GM21786 (cell line): Measurements from ENCODE around the gene LGALS14.
"Not testable (repeated sequence)": the region's sequence is repeated elsewhere in the genome, so short reads cannot be mapped to it uniquely, and the experiment has no call there.

Source experiments
- ATAC-seq: cut with Tn5 transposase; IDR thresholded peaks from one replicate; pipeline ENCODE4 v1.9.1; 2021; ENCODE audit not compliant: unreplicated experiment

Gene LGALS14

DNA sequence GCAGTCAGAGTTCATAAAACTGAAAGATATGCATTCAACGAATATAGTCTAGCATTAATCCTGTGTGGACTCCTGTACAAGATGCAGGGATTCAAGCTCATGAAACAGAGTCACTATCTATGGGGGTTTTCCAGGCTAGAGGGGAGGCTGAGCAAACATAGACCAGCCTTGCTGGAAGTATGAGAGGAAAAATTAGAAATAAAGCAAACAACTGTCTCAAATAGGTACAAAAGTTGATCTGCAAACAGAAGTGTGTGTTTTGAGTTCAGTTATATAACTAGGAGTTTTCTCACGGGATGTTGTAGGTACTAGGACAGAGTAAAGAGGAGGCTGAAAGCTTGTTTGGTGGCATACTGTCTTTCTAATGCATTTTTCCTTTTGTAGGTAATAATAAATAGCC, 8.5 kb upstream of the LGALS14 start:
- no peak for ATAC-seq

GRCh38 chr19:39696387-39696786, 7.9 kb upstream of the LGALS14 start:
- ATAC-seq: no peak

GRCh38 chr19:39698535-39698934, 5.7 kb upstream of the LGALS14 start:
- ATAC-seq: no peak

GRCh38 chr19:39701291-39701690, 3.0 kb upstream of the LGALS14 start:
- ATAC-seq: no peak

DNA sequence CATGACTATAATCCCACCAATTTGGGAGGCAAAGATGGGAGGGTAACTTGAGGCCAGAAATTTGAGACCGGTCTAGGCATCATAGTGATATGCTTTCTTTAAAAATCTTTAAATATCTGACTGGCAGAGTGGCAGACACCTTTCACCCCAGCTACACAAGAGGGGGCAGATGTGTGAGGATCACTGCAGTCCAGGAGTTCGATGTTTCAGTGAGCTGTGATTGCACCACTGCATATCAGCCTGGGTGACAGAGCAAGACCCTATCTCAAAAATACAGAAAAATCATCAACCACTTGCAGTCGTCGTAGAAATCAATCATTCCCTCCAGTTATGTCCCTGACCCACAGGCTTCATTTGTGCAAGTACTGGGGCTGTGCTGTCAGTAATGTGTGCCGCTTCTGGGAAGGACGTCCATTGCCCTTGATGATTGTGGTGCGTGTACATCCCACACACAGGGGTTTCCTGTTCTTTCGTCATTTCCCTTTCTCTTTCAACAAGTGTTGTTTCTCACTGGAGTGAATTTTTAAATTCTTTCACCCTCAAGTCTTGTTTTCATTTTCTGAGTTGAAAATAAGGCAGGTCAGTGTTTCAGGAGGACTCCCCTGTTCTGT, 1.4 kb downstream of the LGALS14 start:
- ATAC-seq: no peak

DNA sequence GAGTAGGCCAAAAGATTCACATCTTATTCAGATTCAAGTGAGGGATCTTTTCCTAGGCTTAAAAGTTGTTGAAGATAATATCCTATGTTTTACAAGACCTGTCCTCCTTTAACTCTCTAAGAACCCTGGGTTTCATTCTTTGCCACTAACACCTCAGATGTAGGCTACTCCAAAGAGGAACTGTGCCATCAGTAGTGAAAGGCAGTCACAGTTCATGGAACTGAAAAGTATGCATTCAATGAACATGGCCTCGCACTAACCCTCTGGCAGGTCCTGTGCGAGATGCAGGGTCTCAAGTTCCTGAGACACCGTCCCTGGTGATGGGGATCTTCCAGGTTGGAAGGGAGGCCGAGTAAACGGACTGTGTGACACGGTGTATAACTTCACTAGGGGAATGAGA, 4.3 kb downstream of the LGALS14 start:
- no peak for ATAC-seq

DNA sequence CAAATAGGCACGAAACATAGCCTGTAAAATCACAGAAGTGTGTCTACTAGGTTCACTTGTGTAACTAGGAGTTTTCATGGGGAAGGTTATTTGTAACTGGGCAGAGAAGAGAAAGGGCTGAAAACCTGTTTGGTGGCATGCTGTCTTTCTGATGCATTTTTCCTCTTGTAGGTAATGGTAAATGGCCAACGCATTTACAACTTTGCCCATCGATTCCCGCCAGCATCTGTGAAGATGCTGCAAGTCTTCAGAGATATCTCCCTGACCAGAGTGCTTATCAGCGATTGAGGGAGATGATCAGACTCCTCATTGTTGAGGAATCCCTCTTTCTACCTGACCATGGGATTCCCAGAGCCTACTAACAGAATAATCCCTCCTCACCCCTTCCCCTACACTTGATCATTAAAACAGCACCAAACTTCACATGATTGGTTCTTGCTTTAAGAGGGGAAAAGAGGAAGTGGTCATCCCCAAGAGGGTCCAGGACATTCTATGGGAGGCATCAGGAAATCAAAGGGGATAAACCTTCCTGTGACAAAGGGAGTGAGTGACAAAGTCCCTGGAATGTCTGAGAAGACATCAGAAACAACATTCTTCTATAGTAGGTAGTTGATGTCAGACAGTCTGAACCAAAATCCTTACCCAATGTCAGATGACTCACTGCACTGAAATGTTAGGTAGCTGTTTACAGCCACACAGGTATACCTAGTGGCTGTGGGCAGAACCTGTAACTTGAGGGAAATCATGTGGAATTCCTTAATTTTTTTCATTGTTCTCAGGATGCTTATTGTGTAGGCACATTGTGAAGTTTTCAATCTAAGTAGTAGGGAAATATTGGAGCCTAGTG, 5.0 kb downstream of the LGALS14 start:
- no peak for ATAC-seq

DNA sequence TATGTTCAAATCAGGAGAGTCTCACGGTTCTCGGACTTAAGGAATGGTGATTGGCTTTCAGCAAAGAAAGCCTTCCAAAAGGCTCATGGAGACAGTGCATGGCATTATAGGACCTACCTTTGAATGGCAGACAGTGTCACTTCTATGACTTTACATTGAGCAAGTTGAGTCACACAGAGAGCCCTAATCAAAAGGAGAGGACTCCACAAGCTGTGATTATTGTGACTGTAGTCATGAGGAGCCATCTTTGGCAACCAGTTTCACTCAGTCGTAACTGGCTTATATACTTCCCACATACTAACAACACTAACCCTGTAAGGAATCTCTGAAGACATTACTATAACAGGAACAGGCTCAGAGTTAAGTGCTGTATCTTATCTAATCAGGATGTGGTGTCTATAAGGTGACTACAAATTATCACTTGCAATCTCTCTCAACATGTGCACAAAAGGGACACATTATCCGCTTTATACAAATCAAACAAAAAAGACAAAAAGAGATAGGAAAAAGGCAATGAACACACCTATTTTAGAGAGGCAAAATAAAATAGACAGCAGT, 6.1 kb downstream of the LGALS14 start:
- ATAC-seq: no peak

DNA sequence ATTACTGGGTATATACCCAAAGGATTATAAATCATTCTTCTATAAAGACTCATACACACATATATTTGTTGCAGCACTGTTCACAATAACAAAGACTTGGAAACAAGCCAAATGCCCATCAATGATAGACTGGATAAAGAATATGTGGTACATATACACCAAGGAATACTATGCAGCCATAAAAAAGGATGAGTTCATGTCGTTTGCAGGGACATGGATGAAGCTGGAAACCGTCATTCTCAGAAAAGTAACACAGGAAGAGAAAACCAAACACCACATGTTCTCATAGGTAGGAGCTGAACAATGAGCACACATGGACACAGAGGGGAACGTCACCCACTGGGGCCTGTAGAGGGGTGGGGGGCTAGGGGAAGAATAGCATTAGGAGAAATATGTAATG, 15.9 kb downstream of the LGALS14 start:
- not testable (repeated sequence) for ATAC-seq

DNA sequence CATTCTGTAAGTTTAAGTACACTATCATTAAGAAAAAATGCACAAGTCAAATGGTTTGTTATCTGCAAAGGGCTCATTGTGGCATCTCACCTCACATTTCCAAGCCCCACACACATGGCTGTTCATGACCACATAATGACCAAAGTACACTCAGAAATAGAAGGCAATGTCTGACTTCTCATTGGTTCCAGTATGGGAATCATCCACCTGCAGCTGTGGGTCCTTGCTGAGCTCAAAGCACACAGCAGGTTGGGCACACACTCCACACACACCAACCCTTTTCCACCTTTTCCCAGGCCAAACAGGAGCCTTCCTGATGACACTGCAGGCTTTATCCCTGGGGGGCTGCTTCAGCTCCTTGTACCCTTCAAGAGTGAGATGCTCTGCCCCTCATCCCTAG, 21.7 kb downstream of the LGALS14 start:
- no peak for ATAC-seq

GRCh38 chr19:39727070-39727800, 23.0 kb downstream of the LGALS14 start:
- no peak for ATAC-seq

- no peak for ATAC-seq
These were observed 23.8 kb downstream of the LGALS14 start for GRCh38 chr19:39728040-39728439.

- ATAC-seq: no peak
These were observed 25.3 kb downstream of the LGALS14 start for GRCh38 chr19:39729594-39729993.

DNA sequence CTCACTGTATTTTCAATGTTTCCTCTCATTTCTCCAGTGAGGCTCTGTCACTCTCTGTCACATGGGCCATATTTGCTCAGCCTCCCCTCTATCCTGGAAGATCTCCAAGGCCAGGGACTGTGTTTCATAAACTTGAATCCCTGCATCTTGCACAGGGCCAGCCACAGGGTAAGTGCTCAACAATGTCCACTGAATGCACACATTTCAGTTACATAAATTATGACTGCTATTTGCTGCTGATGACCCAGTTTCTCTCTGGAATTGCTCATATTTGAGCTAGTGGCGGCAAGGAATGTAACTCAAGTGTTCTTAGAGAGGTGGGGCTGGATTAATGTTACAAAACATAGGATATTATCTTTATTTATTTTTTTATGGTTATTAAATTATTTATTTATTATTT, 27.4 kb downstream of the LGALS14 start:
- ATAC-seq: no peak

GRCh38 chr19:39733841-39734240, 29.6 kb downstream of the LGALS14 start:
- no peak for ATAC-seq

DNA sequence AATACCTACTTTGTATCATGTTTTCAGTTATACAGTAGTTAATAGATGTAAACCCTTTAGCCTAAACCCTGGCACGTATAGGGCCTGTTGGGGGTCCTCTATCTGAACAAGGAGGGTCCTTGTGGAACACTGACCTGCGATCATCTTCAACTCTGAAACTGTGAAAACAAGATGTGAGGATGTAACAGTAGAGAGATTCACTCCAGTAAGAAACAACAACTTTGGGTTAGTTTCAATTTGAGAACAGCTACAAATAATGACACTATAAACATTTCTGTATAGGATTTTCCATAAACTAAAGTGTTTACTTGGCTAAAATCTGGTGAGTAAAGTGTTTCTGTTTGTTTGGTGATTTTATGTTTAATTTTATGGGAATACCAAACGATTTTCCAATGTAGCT, 31.4 kb downstream of the LGALS14 start:
- ATAC-seq: no peak

DNA sequence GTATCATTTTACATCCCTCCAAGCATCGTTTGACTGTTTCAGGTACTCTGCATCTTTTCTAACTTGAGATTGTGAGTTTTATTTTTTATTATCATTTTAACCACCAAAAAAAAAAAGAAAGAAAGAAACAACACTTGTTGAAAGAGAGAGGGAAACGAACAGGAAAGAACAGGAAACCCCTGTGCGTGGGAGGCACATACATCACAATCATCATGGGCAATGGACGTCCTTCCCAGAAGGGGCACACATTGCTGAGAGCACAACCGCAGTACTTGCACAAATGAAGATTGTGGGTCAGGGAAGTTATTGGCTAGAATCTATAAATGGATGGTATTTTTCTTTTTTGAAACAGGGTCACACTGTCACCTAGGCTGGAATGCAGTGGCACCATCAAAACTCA, 31.8 kb downstream of the LGALS14 start:
- no peak for ATAC-seq

DNA sequence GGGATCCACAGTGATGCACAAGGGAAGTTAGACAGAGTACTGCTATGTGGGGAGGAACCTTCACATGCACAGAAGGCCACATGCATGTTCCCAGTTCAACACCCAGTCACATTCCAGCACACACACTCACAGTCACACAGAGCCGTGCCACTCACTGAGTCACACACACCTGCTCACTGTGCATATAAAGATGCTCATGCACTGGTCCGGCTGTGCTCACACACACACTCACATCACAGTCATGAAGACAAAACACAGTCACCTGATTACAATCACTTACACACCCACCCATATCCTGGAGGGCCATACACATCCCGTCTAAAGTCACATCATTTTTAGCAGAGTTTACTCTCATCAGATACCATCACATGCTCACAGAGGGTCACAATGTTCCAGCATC, 33.1 kb downstream of the LGALS14 start:
- ATAC-seq: no peak

DNA sequence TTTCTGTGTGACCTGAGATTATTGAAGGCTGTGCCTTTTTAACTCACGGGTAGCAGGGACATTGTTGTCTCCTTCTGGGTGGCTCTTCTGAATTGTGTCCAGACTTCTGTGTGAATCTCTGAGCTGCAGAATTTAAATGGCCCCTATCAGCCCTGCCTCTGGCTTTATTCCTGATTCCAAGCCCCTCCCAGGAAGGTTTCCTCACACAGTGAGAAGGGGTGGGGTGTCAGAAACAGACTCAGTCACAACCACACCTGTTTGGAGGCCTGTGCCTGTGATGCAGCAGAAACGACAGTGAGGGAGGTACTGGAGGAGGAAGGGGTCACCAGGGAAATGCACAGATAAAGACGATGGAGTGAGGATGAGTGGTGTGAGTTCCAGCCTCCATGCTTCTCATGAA, 33.6 kb downstream of the LGALS14 start, which contains the start of gene CLC:
TSS of gene CLC (minus strand) at position 139 of the 400 bp plus-strand sequence. CDS start at position 62, 77 bp downstream.
- no peak for ATAC-seq

DNA sequence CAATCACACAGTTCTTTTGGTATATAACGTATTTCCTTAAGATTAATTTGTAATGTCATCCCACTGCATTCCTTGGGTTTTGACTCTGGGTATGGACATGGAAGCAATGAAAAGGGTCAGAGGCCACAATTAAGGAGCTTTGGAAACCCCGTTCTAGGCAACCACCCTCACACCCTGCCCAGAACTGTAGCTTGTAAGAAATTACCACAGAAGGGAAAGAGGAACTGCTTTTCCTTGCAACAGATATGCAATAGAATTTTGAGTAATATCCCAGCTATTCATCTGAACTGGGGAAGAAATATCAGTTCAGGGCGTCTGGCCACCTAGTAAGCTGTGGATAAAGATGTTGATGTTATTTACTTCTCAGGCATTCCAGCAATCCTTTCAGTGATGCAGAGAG, 34.5 kb downstream of the LGALS14 start:
- ATAC-seq: no peak

GRCh38 chr19:39740395-39740794, 36.1 kb downstream of the LGALS14 start:
- no peak for ATAC-seq

- no peak for ATAC-seq
These were observed 41.4 kb downstream of the LGALS14 start for GRCh38 chr19:39745643-39746042.
